ENCODE results near the gene CMBL.
"Not testable (repeated sequence)": the region's sequence is repeated elsewhere in the genome, so short reads cannot be mapped to it uniquely, and the experiment has no call there.

The CMBL gene

GRCh38 chr5:10283927-10284635, 23.6 kb downstream of the CMBL start:
- peak; percentile 41 for DNase-seq

GRCh38 chr5:10279925-10280720, 27.6 kb downstream of the CMBL start:
- no peak for DNase-seq

DNA sequence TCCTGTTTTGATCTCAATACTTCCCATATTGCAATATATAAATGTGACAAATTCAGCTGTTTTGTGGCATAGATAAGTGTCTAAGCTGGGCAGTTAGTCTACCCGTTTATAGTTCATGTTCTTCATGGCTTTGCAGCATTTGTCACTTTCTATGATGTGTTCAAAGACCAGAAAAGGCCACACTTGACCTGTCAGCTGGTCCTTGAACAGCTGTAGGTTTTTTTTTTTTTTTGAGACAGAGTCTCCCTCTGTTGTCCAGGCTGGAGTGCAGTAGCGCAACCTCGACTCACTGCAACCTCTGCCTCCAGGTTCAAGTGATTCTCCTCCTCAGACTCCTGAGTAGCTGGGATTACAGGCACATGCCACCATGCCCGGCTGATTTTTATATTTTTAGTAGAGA, 28.4 kb downstream of the CMBL start:
- DNase-seq: no peak

DNA sequence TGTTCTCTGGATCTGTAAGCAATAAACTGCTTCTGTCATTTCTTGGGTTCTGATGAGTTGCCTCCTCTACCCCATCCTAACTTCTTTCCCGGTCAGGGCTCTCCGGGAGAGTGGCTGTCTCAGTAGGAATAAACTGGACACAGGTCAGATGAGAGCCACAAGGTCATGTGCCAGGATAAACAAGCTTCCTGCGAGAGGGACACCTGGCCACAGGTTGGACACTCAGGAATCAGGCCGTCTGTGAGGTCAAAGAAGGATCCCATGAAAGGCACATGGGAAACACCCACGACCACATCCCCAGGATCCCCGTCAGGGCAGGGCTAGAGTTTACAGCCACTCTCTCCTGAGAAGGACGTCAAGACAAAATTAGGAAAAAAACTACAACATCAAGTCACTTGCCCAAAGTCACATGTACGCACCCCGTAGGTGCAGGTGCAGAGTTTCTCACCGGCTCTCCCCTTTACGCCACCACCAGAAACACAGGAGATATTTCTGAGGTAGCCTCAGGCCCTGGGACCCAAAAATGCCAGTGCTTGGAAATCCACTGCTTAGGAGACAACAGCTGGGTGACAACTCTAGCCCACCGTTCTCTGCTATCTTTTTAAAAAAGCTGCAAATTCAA, 28.9 kb downstream of the CMBL start:
- no peak for DNase-seq

- DNase-seq: no peak
These were observed 29.7 kb downstream of the CMBL start for GRCh38 chr5:10277773-10278630.

DNA sequence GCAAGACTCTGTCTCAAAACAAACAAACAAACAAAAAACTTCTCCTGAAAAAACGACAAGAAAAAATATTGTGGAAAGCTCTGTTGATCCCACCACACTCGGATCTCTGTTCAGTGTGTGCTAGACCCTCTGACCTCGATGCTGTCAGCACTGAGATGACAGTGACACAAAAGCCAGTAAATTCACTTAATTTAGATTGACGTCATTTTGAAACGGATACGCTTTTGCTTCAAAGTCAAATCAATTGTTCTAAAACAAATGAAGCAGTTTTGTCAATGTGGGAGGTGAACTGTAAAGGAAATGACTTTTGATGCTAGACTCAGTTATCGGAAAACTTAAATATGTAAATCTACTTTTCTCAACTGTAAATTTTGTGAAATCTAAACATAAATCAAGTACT, 31.0 kb downstream of the CMBL start:
- DNase-seq: no peak

DNA sequence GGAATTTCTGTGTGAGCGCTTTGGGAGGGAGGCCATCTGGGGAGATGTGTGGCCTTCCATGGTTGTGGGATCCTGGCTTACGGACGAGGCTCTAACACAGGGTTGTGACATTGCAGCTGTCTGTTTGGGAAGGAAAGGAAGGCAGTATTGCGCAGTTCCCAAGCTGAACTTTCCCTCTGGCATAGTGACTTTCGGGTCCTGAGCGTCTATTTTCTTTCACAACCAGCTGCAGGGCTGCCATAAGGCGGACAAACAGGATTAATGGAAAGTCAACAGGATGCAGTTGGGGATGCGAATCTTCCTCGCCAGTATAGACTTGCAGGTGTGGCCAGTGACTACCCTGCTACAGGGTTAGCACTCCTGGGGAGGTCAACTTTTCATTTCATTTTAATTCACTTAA, 31.7 kb downstream of the CMBL start:
- DNase-seq: no peak

DNA sequence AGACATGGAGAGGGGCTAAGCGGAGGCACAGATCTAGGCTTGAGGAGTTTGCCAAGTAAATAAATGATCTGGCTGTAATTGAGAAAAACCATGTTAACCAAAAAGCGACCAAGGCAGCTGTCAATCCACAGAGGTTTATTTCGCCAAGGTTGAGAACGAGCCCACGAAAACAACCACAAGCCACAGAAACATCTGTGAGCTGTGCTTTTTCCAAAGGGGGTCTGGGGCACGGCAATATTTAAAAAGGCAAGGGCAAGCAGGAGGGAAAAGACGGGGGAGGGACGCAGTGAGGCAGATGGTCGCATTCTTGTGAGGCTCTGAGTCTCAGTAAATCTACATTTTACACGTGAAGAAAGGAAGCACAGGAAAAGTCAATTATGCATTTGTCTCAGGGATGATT, 32.2 kb downstream of the CMBL start:
- DNase-seq: no peak

GRCh38 chr5:10272875-10273209, 34.9 kb downstream of the CMBL start:
- DNase-seq: not testable (repeated sequence)

DNA sequence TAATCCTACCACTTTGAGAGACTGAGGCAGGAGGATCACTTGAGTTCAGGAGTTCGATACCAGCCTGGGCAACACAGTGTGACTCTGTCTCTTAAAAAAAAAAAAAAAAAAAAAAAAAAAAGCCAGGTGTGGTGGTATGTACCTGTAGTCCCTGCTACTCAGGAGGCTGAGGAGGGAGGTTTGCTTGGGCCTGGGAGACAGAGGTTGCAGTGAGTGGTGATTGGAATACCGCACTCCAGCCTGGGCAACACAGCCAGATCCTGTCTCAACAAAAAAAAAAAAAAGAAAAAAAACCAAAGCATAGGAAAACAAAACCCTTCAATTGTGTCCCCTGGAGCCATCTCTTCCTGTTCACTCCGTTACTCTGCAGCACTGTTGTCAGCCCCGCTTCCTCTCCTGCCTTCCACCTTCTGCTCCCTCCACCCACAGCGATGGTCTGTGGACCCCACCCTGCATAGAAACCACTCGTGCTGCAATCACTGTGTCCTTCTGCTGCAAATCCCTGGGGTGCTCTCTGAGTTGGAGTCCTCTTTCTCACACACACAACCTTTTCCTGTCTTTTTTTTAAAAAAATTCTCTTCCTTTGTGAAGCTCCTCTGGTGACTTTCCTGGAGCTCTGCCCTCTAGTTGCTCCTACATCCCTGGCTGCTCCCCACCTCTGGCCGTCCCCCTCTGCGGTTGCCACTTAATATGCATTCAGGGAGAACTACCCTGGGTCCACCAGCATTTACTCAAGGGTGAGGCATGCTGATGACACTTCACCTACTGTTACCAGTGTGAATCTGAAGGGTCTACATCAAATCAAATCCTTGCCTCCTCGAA, 35.4 kb downstream of the CMBL start:
- no peak for DNase-seq

DNA sequence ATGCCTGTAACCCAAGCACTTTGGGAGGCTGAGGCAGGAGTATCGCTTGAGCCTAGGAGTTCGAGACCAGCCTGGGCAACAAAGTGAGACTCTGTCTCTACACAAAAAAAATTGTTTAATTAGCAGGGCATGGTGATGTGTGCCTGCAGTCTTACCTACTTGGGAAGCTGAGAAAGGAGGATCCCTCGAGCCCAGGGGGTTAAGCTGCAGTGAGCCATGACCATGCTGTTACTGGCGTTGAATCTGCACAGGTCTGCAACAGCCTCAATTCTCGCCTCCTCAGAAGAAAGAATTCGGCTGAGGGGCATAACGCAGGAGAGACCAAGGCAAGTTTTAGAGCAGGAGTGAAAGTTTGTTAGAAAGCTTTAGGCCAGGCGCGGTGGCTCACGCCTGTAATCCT, 39.6 kb downstream of the CMBL start:
- no peak for DNase-seq

DNA sequence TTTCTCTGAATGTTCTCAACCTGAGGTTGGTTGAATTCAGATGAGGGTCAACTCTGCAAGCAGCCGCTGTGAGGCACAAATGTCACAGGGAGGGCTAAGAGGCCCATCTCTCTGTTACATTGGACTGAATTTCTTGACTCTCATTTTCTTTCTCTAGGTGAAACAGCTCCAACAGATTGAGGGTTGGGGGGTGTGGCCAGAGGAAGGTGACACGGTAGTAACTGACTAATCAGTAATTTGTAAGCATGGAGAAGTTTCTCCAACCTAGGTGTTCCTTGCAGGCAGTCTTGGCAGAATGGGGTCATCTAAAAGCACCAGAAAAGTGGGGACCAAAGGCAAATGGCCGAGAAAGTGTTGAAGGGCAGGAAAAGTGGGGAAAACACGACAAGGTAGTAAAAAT, 40.9 kb downstream of the CMBL start:
- no peak for DNase-seq

GRCh38 chr5:10266137-10266536, 41.6 kb downstream of the CMBL start:
- DNase-seq: no peak

DNA sequence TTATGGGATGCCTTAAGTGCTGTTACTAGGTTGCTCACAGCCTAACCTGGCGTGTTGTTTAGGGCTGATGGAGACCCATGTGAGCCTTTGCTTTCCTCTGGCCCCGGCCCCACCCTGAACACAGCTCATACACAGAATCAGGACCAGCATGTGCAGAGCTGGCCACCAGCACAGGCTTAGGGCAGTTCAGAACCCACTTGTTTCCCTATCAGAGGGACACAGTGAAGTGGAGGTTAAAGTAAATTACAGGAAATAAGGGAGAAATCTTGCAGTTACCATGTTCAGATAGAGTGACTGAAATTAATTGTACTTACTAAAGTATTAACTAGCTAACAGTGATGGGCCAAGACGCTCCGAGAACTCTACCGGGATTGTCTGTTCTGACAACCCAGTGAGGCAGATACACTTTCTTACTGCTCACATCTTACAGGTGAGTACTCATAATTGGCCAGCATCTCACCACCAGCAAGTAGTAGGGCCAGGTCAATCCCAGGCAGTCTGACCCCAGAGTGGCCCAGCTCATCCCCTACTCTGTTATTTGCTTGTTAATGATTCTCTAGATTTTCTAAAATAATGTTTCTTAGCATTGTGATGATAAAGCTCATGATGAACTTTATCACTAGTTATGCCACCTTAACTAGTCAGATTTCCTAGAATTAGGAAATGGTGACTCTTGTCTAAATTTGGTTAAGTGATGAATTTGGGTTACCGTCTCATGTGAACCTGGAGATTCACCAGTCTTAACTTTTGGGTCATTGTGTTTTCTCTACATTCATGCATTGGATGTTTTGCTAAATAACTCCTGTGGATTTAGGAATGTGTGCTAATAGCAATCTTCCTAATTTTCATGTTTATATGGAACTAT, 42.2 kb downstream of the CMBL start:
- DNase-seq: no peak

- no peak for DNase-seq
These were observed 43.1 kb downstream of the CMBL start for GRCh38 chr5:10264604-10265003.

DNA sequence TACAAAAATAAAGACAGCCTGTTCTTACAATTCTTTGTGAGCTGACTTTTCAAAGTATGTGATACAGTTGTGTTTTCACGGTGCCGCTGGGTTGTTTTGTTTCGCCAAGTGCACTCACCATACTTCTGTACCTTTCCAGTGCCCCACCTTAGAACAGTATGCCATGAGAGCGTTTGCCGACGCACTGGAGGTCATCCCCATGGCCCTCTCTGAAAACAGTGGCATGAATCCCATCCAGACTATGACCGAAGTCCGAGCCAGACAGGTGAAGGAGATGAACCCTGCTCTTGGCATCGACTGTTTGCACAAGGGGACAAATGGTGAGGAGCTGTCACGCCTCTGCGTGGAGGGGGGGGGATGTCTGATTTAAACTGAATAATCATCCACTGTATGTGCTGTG, 44.7 kb downstream of the CMBL start:
- no peak for DNase-seq

DNA sequence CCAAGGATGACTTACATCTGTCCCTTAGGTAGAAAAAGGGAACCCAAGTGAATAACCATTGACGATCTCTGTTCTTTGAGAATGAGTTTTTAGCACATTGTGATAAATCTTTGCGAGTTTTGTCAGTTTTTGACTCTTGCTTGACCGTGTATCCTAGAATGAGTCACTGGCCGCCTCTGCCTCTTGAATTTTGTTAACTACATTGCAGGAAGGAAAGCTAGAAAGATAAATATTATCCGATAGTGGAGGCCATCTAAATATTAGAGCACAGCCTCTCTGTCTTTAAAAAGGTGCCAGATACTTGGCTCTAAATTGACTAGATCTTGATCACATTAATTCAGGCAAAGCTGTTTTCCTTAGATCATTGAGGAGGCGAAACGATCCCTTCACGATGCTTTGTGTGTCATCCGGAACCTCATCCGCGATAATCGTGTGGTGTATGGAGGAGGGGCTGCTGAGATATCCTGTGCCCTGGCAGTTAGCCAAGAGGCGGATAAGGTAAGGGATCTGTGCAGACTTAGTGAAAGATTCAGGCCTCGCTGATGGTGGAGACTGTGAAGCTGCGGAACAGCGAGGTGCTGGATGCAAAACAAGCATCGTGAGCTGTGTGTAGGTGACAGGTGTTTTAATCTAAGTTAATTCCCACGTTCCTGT, 45.5 kb downstream of the CMBL start:
- no peak for DNase-seq

GRCh38 chr5:10261065-10261464, 46.6 kb downstream of the CMBL start:
- no peak for DNase-seq

GRCh38 chr5:10259899-10260298, 47.8 kb downstream of the CMBL start:
- no peak for DNase-seq

GRCh38 chr5:10257870-10258269, 49.8 kb downstream of the CMBL start:
- DNase-seq: no peak

DNA sequence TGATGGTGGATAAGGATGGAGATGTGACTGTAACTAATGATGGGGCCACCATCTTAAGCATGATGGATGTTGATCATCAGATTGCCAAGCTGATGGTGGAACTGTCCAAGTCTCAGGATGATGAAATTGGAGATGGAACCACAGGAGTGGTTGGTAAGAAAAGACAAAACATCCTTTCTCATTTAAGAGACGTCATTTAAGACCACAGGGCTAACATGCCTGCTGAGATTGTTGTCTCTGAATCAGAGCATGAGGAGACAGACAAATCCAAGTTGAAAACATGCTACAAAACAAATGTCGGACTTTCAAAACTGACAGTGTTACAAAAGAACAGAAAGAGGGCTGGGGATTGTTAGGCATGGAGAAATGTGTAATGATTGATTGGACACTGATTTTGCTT, 53.0 kb downstream of the CMBL start:
- DNase-seq: no peak

All from NCI-H526 treated with DMSO at 0.1 percent for 48 hours (cell line).